ACHN (cell line): ENCODE measurements around the gene OTOA.
"Not testable (repeated sequence)": the region's sequence is repeated elsewhere in the genome, so short reads cannot be mapped to it uniquely, and the experiment has no call there.

Experiments
- DNase-seq: peaks from one replicate; pipeline ENCODE4 v3.0.0-alpha.2; 2015
- in situ Hi-C: cut with HindIII; loops from 2 replicates; pipeline ENCODE4 v1.10.0; 2017; ENCODE audit warnings: low sequenced_read_pairs, low pct_ligation_motif_present, low pct_unique_long_range_greater_than_20kb

The OTOA gene

DNA sequence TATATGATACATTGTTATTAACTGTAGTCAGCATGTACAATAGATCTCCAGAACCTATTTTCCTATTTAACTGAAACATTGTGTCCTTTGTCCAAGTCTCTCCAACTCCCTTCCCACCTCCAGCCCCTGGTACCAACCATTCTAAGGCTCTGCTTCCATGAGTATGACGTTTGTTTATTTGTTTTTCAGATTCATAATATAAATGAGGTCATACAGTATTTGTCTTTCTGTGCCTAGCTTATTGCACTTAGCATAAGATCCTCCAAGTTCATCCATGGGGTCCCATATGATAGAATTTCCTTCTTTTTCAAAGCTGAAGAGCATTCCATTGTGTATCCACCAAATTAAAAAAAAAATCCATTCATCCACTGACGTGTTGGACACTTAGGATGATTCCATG is 39.4 kb downstream of the OTOA start:
- no peak for DNase-seq
- in situ Hi-C loops, result no loop called here

GRCh38 chr16:21703589-21704174 is 39.9 kb downstream of the OTOA start:
- in situ Hi-C loops, result no loop called here
- DNase-seq, result no peak

DNA sequence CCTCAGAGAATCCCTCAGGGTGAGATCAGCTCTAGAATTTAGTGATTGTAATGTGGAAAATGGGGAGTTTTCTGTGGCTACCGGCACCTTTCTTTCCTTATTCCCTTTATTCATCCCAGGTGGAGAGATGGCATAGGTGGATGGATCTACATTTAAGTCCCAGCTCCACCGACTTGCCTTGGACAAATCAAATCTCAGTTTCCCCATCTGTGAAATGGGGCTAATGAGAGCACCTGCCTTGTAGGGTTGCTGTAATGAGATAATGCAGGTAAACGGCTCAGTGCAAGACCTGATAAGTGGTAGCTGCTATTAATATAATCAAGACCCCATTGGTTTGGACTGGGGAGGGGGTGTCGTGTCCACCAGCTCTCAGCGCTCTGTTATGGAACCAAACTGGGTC is 40.5 kb downstream of the OTOA start:
- no peak for DNase-seq
- in situ Hi-C loops, result no loop called here

GRCh38 chr16:21704733-21705132 is 41.0 kb downstream of the OTOA start:
- in situ Hi-C loops, result no loop called here
- DNase-seq, result no peak

GRCh38 chr16:21708533-21709115 is 44.9 kb downstream of the OTOA start:
- in situ Hi-C loops, result no loop called here

DNA sequence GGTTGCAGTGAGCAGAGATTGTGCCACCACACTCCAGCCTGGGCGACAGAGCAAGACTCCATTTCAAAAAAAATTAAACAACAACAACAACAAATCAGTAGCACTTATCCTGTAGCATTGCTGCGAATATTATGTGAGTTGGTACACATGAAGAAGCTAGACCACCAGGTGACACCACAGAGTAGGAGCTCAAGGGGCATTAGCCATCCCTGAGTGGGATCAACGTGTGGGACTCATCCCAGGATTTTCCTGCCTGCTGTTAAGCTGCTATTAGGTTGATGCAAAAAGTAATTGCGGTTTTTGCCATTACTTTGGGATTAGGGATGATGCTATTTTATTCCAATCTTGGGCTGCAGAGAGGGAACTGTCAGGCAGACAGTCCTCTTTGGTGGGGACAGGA is 47.2 kb downstream of the OTOA start:
- DNase-seq, result no peak
- in situ Hi-C loops, result no loop called here

More at GRCh38 chr16:21708533-21709115, 44.9 kb downstream of the OTOA start:
- peak; percentile 80 for DNase-seq

GRCh38 chr16:21713549-21714368 is 50.0 kb downstream of the OTOA start:
- in situ Hi-C loops, result no loop called here
- no peak for DNase-seq

- DNase-seq, in situ Hi-C loops: not testable (repeated sequence)
These were observed 50.5 kb downstream of the OTOA start for GRCh38 chr16:21714369-21714618.

GRCh38 chr16:21717608-21718007 is 53.8 kb downstream of the OTOA start:
- in situ Hi-C loops, result no loop called here
- DNase-seq, result no peak

DNA sequence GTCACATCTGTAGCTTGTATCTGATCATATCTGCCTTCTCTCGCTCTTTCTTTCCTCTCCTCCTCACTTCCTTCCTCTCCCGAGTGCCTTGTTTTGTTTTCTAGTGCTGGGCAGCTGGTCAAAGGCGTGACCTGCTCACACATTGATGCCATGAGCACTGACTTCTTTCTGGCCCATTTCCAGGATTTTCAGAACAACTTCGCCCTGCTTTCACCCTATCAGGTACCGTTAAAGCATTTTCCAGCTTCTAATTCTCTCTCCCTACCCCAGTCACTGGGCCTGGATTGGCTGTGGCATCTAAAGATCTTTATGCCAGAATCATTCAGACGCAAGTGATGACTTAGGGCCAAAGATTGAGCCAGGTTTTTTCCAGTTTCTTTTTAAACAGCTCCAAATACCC is 55.5 kb downstream of the OTOA start:
- DNase-seq, result no peak
- in situ Hi-C loops, result no loop called here

DNA sequence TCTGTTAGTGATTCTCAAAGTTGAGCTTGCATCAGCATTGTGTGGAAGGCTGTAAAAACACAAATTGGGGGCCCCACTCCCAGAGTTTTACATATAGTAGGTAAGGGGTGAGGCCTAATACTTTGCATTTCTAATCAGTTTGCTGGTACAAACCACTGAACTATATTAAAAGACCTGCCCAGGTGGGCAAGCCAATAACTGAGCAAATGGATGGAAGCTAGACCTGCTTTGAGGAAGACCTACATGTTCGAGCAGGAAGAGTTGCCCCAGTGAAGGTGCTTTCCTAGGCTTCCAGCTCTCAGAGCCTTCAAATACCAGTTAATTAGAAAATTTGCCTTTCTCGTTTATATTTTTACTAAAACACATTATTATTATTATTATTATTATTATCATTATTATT is 56.8 kb downstream of the OTOA start:
- in situ Hi-C loops, result no loop called here
- no peak for DNase-seq

GRCh38 chr16:21722771-21723455 is 59.1 kb downstream of the OTOA start:
- in situ Hi-C loops, result no loop called here
- no peak for DNase-seq

DNA sequence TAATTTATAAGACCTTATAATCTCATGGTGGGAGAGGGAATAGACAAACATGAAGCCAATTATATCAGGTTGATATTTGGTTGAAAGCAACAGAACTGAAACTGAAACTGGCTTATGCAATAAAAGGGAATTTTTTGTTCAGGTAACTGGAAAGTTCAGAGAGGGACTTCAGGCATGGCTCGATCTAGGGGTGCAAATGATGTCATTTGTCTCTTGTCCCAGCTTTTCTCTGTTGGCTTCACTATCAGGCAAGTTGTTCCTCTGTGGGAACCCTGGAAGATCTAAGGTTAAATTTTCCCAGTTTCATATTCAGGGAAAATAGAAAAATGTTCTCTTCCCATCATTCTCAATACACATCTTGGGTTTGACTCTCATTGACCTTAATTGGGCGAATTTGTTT is 59.8 kb downstream of the OTOA start:
- in situ Hi-C loops, result no loop called here
- DNase-seq, result no peak

GRCh38 chr16:21727344-21727743 is 63.6 kb downstream of the OTOA start:
- DNase-seq, result no peak
- in situ Hi-C loops, result no loop called here

GRCh38 chr16:21731233-21731632 is 67.5 kb downstream of the OTOA start:
- in situ Hi-C loops, result not testable (repeated sequence)

GRCh38 chr16:21740637-21741036 is 76.9 kb downstream of the OTOA start:
- in situ Hi-C loops, DNase-seq: not testable (repeated sequence)

More at GRCh38 chr16:21731233-21731632, 67.5 kb downstream of the OTOA start:
- not testable (repeated sequence) for DNase-seq

GRCh38 chr16:21756192-21757079 is 92.7 kb downstream of the OTOA start:
- DNase-seq, in situ Hi-C loops: not testable (repeated sequence)

DNA sequence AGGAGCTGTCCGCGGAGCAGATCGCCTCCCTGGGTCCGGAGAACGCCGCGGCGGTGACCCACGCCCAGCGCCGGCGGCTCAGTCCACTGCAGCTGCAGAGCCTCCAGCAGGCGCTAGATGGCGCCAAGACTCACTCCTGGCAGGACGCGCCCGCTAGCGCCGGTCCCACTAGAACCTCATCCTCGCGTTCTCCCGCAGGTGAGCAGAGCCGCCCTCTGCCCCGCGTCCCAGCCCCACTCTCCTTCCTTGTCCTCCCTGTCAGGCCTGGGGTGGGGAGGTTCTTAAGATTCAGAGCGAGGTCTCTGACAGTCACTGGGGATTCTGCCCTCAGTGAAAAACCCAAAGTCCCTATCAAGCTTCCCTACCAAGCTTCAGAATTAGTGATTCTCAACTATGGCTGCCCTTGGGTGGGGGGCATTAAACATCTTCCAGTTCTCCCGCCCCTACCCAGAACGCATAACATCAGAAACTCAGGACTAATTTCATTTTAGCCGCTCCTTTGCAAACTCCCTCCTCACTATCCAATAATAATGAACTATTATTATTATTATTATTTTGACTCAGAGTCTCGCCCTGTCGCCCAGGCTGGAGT is 93.4 kb downstream of the OTOA start:
- DNase-seq, result not testable (repeated sequence)

More for the DNA sequence above, 93.4 kb downstream of the OTOA start:
- in situ Hi-C loops, result not testable (repeated sequence)
